Lower leg skin (tissue), 3 donors: ENCODE results near the gene WWC1.
A peak's percentile ranks its signal among the peaks of the same experiment; 100 is the strongest.

Experiments
- CTCF ChIP-seq, 3 donors: fragments of 450-650 bp; IDR thresholded peaks; one replicate each; pipeline ENCODE4 v1.5.1; 2016; ENCODE audit warnings: antibody characterized with exemption in 3 of 3, mild to moderate bottlenecking in 3 of 3, moderate library complexity in 2 of 3
- POLR2A ChIP-seq, 2 donors: fragments of 450-650 bp; IDR thresholded peaks; one replicate each; pipeline ENCODE4 v1.6.1; 2016 to 2017; ENCODE audit warnings: antibody characterized with exemption in 2 of 2, mild to moderate bottlenecking in 1 of 2, moderate library complexity in 1 of 2

DNA sequence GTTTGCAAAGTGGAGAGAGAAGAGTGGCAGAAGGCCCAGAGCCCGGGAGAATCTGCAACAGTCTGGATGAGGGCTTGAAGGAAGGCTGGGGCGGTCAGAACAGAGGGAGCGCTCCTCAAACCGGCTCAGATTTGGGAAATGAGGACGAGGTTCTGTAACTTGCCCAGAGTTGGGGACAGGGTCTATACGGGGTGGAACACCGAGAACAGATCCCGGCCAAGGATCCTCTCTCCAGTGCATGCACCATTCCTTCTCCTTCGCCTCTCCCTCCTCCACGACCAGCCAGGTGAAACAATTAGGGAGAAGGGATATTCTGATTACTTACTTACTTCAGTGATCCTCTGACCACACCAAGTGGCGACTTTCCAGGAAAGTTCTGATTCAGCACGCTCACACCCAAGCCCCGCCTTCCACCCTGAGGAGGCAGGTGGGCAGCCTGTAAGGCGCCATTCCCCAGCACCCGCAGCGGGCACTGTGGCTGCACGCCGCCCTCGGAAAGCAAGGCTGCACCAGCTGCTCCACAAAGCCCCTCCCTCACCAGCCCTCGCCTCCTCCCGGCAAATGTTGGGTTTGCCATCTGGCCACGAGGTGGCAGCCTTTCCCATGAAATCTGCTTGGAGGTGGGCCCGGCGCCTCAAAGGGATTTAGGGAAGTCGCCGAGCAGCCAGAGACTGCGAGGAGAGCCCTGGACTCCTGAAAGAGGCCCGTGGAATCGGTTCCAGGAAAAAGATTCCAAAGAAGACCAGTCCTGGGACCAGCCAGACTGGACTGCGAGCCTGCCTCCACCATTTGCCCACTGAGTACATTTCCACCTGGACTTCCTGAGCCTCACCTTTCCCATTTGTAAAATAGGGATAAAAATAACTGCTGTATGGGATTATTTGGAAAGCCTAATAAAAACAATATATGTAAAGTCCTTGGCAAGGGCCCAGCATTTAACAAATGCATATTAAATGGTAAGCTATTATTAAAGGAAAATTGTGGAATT lies 22.2 kb upstream of the WWC1 start:
- TF ChIP-seq POLR2A (IDR thresholded peaks at IDR 0.05) (no peak), CTCF (IDR thresholded peaks at IDR 0.05) (peak in 1 of 3 donors; percentile 58)
